T-helper 2 cell (primary cell): ENCODE results near the gene NUDT6.
"Not testable (repeated sequence)": the region's sequence is repeated elsewhere in the genome, so short reads cannot be mapped to it uniquely, and the experiment has no call there.

ENCODE experiments used
- DNase-seq, 5 experiments: peaks; one replicate each; pipeline versions ENCODE4 v3.0.0 to v3.0.0-alpha.2; 2012 to 2022

The NUDT6 gene

GRCh38 chr4:122873821-122874593, 48.4 kb downstream of the NUDT6 start:
- DNase-seq: no peak

- DNase-seq: no peak
Observed at GRCh38 chr4:122873146-122873545, 49.3 kb downstream of the NUDT6 start.

GRCh38 chr4:122868235-122868634, 54.2 kb downstream of the NUDT6 start:
- DNase-seq: not testable (repeated sequence)

- no peak for DNase-seq
Observed at GRCh38 chr4:122865425-122865824, 57.0 kb downstream of the NUDT6 start.

- no peak for DNase-seq
Observed at GRCh38 chr4:122863639-122864038, 58.8 kb downstream of the NUDT6 start.

- DNase-seq: no peak
Observed at GRCh38 chr4:122861172-122861943, 61.0 kb downstream of the NUDT6 start.

GRCh38 chr4:122858705-122859104, 63.7 kb downstream of the NUDT6 start:
- no peak for DNase-seq

- no peak for DNase-seq
Observed at GRCh38 chr4:122857160-122857559, 65.2 kb downstream of the NUDT6 start.

GRCh38 chr4:122855353-122855890, 67.0 kb downstream of the NUDT6 start:
- no peak for DNase-seq

- no peak for DNase-seq
Observed at GRCh38 chr4:122854447-122855352, 67.7 kb downstream of the NUDT6 start.

- DNase-seq: no peak
Observed at GRCh38 chr4:122851568-122851967, 70.8 kb downstream of the NUDT6 start.

- DNase-seq: not testable (repeated sequence)
Observed at GRCh38 chr4:122849789-122850188, 72.6 kb downstream of the NUDT6 start.

GRCh38 chr4:122847931-122848330, 74.5 kb downstream of the NUDT6 start:
- no peak for DNase-seq

- DNase-seq: peak in 1 of 5 experiments; percentile 56
Observed at GRCh38 chr4:122845760-122846159, 76.6 kb downstream of the NUDT6 start.

GRCh38 chr4:122845066-122845465, 77.3 kb downstream of the NUDT6 start:
- no peak for DNase-seq

- DNase-seq: not testable (repeated sequence)
Observed at GRCh38 chr4:122844391-122844790, 78.0 kb downstream of the NUDT6 start.

GRCh38 chr4:122842984-122843531, 79.3 kb downstream of the NUDT6 start:
- DNase-seq: no peak
